RWPE1 (cell line): ENCODE measurements around the gene PDAP1.

ENCODE experiments used
- CTCF ChIA-PET: fragments of 350-600 bp; sonication (Branson Sonifier 250); formaldehyde crosslinking; extraction: SDS; loops from one replicate; lab custom pipeline; 2021; lab: Yijun Ruan, JAX
- POLR2A ChIA-PET: fragments of 400-600 bp; formaldehyde crosslinking; extraction: SDS; loops from one replicate; lab custom pipeline; 2020; ENCODE audit warnings: antibody characterized with exemption; ENCODE audit not compliant: low non-redundant PET; lab: Yijun Ruan, JAX
- DNase-seq: peaks from one replicate; pipeline ENCODE4 v3.0.0; 2012; ENCODE audit warnings: low spot score
- H3K27ac ChIP-seq: fragments of 450-650 bp; 2 replicates; pipeline ENCODE4 v1.5.1; 2017
- CTCF ChIP-seq: fragments of 450-650 bp; conservative IDR thresholded peaks from 2 replicates; pipeline ENCODE4 v1.5.1; 2017; ENCODE audit warnings: low read depth, mild to moderate bottlenecking

PDAP1 gene

GRCh38 chr7:99374111-99375064 lies 34.0 kb downstream of the PDAP1 start, which contains the start of gene ARPC1B:
TSS of gene ARPC1B (plus strand) at chr7:99374730. CDS start at chr7:99385715, 10,985 bp downstream.
- ChIA-PET CTCF (interaction anchor here (0.5 to 0.6 kb wide), 2 partner anchors 62 to 102 kb away, joined by 3 read pairs; no protein-coding TSS in a partner anchor), POLR2A (interaction anchor here (1.0 kb wide), 1 partner anchor 13 kb away, joined by 10 read pairs; no protein-coding TSS in a partner anchor)
- no peak for TF ChIP-seq CTCF
- H3K27ac ChIP-seq, result peak within 1 kb of the TSS; percentile 97
- peak; percentile 92 for DNase-seq

- H3K27ac ChIP-seq, result peak overlapping the region; percentile 97
- no peak for TF ChIP-seq CTCF
- ChIA-PET POLR2A (interaction anchor here (0.6 kb wide), 1 partner anchor 35 kb away, joined by 3 read pairs; the partner anchor contains the start of genes BUD31 and PDAP1), CTCF (interaction anchor here (0.6 kb wide), 1 partner anchor 103 kb away, joined by 3 read pairs; no protein-coding TSS in a partner anchor)
- DNase-seq, result no peak
Measured at GRCh38 chr7:99373091-99374066, 35.0 kb downstream of the PDAP1 start.

DNA sequence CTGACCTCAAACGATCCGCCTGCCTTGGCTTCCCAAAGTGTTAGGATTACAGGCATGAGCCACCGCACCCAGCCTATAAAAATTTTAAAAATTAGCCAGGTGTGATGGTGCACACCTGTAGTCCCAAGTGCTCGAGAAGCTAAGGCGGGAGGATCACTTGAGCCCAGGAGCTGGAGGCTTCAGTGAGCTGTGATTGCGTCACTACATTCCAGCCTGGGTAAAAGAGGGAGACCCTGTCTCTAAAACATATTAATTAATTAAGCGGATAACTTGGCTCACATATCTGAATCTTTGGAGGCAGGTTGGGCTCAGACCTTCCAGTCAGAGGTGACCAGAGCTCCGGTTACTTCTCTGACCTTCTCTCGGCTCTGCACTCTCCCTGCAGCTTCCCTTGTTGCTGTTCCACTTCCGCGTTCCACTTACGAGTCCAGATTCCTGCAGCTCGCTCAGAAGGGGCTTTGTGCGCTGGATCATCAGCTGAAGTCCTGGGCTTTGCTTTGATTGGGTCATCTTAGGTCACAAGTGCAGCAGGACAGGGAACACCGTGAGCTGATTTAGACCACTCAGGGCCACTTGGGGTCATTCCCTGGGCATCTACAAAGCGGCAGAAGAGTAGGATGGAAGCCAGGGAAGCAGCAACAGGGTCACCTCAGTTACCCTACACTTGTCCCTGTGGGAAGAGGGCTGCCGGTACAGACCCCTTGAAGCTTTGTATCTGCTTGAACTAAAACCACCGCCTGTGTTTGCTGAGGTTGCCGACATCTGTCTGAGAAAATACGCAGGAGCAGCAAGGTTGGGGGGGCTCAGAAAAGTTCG lies 35.9 kb downstream of the PDAP1 start:
- no peak for DNase-seq
- ChIA-PET CTCF (no interaction called here), POLR2A (interaction anchor here (0.6 kb wide), 1 partner anchor 36 kb away, joined by 3 read pairs; the partner anchor contains the start of genes BUD31 and PDAP1)
- H3K27ac ChIP-seq, result peak overlapping the region; percentile 97
- no peak for TF ChIP-seq CTCF

- no peak for TF ChIP-seq CTCF
- no peak for DNase-seq
- POLR2A ChIA-PET, result no interaction called here
- H3K27ac ChIP-seq, result peak overlapping the region; percentile 97
- CTCF ChIA-PET, result interaction anchor here (0.6 kb wide), 1 partner anchor 314 kb away, joined by 4 read pairs; no protein-coding TSS in a partner anchor
Measured at GRCh38 chr7:99371376-99371920, 36.9 kb downstream of the PDAP1 start.

DNA sequence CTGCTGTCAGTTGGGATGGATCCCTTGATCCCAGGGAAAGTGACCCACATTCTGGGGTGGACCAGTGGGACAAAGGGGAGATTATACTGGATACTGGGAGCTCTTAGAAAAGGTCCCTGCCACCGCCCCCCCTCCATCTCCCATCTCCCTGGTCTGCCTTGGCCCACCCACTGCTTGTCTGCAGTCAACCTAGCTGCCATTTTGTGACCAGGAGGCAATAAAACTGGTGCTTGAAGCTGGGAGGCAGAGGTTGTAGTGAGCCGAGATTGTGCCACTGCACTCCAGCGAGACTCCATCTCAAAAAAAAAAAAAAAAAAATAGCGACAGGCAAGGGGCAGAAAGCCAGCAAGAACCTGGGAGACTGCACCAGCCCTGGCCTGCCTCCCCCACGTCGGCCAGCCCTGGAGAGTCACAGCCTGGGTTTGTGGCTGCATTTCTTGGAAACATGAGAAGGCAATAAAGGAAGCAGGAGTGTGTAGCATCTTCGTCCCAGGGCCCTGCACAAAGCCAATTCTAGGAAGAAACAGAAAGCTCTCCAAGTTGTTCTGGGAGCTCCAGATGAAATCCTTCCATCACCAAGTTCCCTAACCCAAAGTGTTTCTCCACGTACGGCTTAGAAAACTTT lies 38.5 kb downstream of the PDAP1 start:
- peak overlapping the region; percentile 97 for H3K27ac ChIP-seq
- no peak for DNase-seq
- CTCF ChIA-PET, result interaction anchor here (0.6 kb wide), 1 partner anchor 51 kb away, joined by 7 read pairs; no protein-coding TSS in a partner anchor
- POLR2A ChIA-PET, result interaction anchor here (0.6 to 0.7 kb wide), 2 partner anchors 10 to 25 kb away, joined by 4 to 5 read pairs; no protein-coding TSS in a partner anchor
- no peak for TF ChIP-seq CTCF
